MM.1S (cell line): ENCODE measurements around the gene KCTD17.

Experiments
- EZH2 ChIP-seq: fragments of 300-600 bp; sonication (generic); optimal IDR thresholded peaks from 2 replicates; pipeline ENCODE3; 2017; ENCODE audit warnings: low read depth, mild to moderate bottlenecking, antibody characterized with exemption, low read length, mixed read lengths
- EZH2phosphoT487 ChIP-seq: fragments of 300-600 bp; sonication (generic); IDR thresholded peaks from 2 replicates; pipeline ENCODE4 v1.6.1; 2018; ENCODE audit warnings: antibody characterized with exemption, low read length
- TF ChIP-seq, protein P1 (sequence below): fragments of 300-600 bp; sonication (generic); IDR thresholded peaks from 2 replicates; pipeline ENCODE4 v1.5.1; 2016; ENCODE audit warnings: antibody characterized with exemption, low read length, mixed read lengths

DNA sequence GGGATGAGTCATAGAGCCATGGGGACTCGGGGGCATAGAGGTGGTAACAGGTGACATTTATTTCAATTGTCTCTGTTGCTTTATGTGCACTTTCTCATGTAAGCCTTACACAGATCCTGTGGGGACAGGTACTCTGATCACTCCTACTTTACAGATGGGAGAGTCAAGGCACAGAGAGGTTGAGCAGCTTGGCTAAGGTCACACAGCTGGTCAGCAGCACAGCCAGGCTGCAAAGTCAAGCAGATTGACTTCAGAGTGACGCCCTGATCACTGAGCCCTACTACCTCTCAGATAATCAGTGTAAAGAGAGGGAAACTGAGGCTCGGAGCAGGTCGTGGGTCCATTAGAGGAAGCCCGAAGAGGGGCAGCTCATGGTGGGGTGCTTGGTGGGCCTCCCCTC is 54.4 kb downstream of the KCTD17 start:
- TF ChIP-seq, protein P1, sequence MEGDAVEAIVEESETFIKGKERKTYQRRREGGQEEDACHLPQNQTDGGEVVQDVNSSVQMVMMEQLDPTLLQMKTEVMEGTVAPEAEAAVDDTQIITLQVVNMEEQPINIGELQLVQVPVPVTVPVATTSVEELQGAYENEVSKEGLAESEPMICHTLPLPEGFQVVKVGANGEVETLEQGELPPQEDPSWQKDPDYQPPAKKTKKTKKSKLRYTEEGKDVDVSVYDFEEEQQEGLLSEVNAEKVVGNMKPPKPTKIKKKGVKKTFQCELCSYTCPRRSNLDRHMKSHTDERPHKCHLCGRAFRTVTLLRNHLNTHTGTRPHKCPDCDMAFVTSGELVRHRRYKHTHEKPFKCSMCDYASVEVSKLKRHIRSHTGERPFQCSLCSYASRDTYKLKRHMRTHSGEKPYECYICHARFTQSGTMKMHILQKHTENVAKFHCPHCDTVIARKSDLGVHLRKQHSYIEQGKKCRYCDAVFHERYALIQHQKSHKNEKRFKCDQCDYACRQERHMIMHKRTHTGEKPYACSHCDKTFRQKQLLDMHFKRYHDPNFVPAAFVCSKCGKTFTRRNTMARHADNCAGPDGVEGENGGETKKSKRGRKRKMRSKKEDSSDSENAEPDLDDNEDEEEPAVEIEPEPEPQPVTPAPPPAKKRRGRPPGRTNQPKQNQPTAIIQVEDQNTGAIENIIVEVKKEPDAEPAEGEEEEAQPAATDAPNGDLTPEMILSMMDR, result no peak
- no peak for TF ChIP-seq EZH2
- no peak for TF ChIP-seq EZH2phosphoT487
